Suprapubic skin (tissue), 4 donors: Measurements from ENCODE around the gene GMPR. TPM values are rescaled to one million over a fixed set of nuclear protein-coding genes. Genes with fewer than 3 reads are reported as not detected.

ENCODE experiments used
- DNase-seq, 2 donors: peaks; one replicate each; pipeline ENCODE4 v3.0.0-alpha.2; 2019; ENCODE audit warnings: low spot score in 2 of 2
- H3K27ac ChIP-seq: fragments of 200-600 bp; sonication (generic); one replicate; pipeline ENCODE4 v1.5.1; 2019
- H3K27me3 ChIP-seq: fragments of 200-600 bp; sonication (generic); one replicate; pipeline ENCODE4 v1.5.1; 2019
- H3K36me3 ChIP-seq: fragments of 200-600 bp; sonication (generic); one replicate; pipeline ENCODE4 v1.5.1; 2019
- H3K4me1 ChIP-seq: fragments of 200-600 bp; sonication (generic); one replicate; pipeline ENCODE4 v1.5.1; 2019
- H3K4me3 ChIP-seq: fragments of 200-600 bp; sonication (generic); one replicate; pipeline ENCODE4 v1.5.1; 2019; ENCODE audit warnings: mild to moderate bottlenecking
- H3K9me3 ChIP-seq: fragments of 200-600 bp; sonication (generic); one replicate; pipeline ENCODE4 v1.5.1; 2019
- CTCF ChIP-seq, 2 donors: fragments of 200-600 bp in 1 of 2; fragments of 450-650 bp in 1 of 2; sonication (generic) in 1 of 2; IDR thresholded peaks; one replicate each; pipeline ENCODE4 v1.5.1; 2016 to 2019; ENCODE audit warnings: antibody characterized with exemption in 2 of 2, mild to moderate bottlenecking in 1 of 2, moderate library complexity in 1 of 2
- EP300 ChIP-seq: sonication (generic); formaldehyde crosslinking; IDR thresholded peaks from one replicate; pipeline ENCODE4 v1.6.1; 2017; ENCODE audit warnings: antibody characterized with exemption
- POLR2A ChIP-seq, 2 donors: fragments of 450-650 bp; IDR thresholded peaks; one replicate each; pipeline ENCODE4 v1.6.1; 2017; ENCODE audit warnings: antibody characterized with exemption in 2 of 2, mild to moderate bottlenecking in 2 of 2, moderate library complexity in 2 of 2
- POLR2AphosphoS5 ChIP-seq, 3 donors: sonication (generic); formaldehyde crosslinking; IDR thresholded peaks; one replicate each; pipeline ENCODE4 v1.6.1; 2017; ENCODE audit warnings: antibody characterized with exemption in 3 of 3
- WGBS: methylation state at CpG from one replicate; pipeline ENCODE4 v1.1.5; 2018; 5-methylcytosine and 5-hydroxymethylcytosine counted together
- total RNA-seq, 4 donors: library from RNA; depleted of rRNA; stranded (reverse); fragments of >200 nt; gene quantifications; one replicate each; pipeline ENCODE4 v1.1.0, GENCODE V29; 2016

Gene GMPR
- total RNA-seq, 4 donors from 2014 or later = 4.9 to 16.4 (median 12.9) TPM

- Histone ChIP-seq H3K36me3 (no peaks in the 10 kb centered on the region), H3K9me3 (no peaks in the 10 kb centered on the region), H3K27me3 (no peaks in the 10 kb centered on the region), H3K27ac (no peak overlapping the region), H3K4me3 (no peak overlapping the region), H3K4me1 (peaks cover 18% of the 10 kb centered on the region)
- no peak for DNase-seq
- WGBS = 92% methylated on average over 9 of the region's 9 CpGs
- TF ChIP-seq EP300 (no peak), CTCF (IDR thresholded peaks at IDR 0.05) (no peak), POLR2A (IDR thresholded peaks at IDR 0.05) (no peak), POLR2AphosphoS5 (IDR thresholded peaks at IDR 0.05) (no peak)
These were observed 40.4 kb downstream of the GMPR start for GRCh38 chr6:16278750-16279149.

- H3K4me3 ChIP-seq = no peak overlapping the region
- no peaks in the 10 kb centered on the region for H3K9me3 ChIP-seq
- peaks cover 18% of the 10 kb centered on the region for H3K4me1 ChIP-seq
- no peak for DNase-seq
- 85% methylated on average over 5 of the region's 5 CpGs for WGBS
- H3K36me3 ChIP-seq = no peaks in the 10 kb centered on the region
- no peaks in the 10 kb centered on the region for H3K27me3 ChIP-seq
- no peak overlapping the region for H3K27ac ChIP-seq
- no peak for TF ChIP-seq POLR2A (IDR thresholded peaks at IDR 0.05)
- TF ChIP-seq CTCF (IDR thresholded peaks at IDR 0.05) = no peak
- TF ChIP-seq POLR2AphosphoS5 (IDR thresholded peaks at IDR 0.05) = no peak
- no peak for TF ChIP-seq EP300
These were observed 40.9 kb downstream of the GMPR start for GRCh38 chr6:16279243-16279642.

GRCh38 chr6:16282370-16282769 is 44.0 kb downstream of the GMPR start:
- no peak for TF ChIP-seq EP300
- no peak for TF ChIP-seq POLR2A (IDR thresholded peaks at IDR 0.05)
- no peak for TF ChIP-seq CTCF (IDR thresholded peaks at IDR 0.05)
- no peak for TF ChIP-seq POLR2AphosphoS5 (IDR thresholded peaks at IDR 0.05)
- Histone ChIP-seq H3K9me3 (no peaks in the 10 kb centered on the region), H3K4me1 (peaks cover 11% of the 10 kb centered on the region), H3K27ac (no peak overlapping the region), H3K27me3 (no peaks in the 10 kb centered on the region), H3K36me3 (no peaks in the 10 kb centered on the region), H3K4me3 (no peak overlapping the region)
- DNase-seq = no peak
- WGBS = 89% methylated on average over 4 of the region's 4 CpGs

GRCh38 chr6:16284472-16284871 is 46.1 kb downstream of the GMPR start:
- no peak for DNase-seq
- no peaks in the 10 kb centered on the region for H3K36me3 ChIP-seq
- TF ChIP-seq POLR2A (IDR thresholded peaks at IDR 0.05) (no peak), CTCF (IDR thresholded peaks at IDR 0.05) (no peak), POLR2AphosphoS5 (IDR thresholded peaks at IDR 0.05) (no peak), EP300 (no peak)
- 95% methylated on average over 14 of the region's 14 CpGs for WGBS
- no peaks in the 10 kb centered on the region for H3K4me1 ChIP-seq
- no peaks in the 10 kb centered on the region for H3K9me3 ChIP-seq
- H3K27ac ChIP-seq = no peak overlapping the region
- no peaks in the 10 kb centered on the region for H3K27me3 ChIP-seq
- no peak overlapping the region for H3K4me3 ChIP-seq

- Histone ChIP-seq H3K4me3 (no peak overlapping the region), H3K9me3 (no peaks in the 10 kb centered on the region), H3K27me3 (no peaks in the 10 kb centered on the region), H3K36me3 (no peaks in the 10 kb centered on the region), H3K4me1 (no peaks in the 10 kb centered on the region), H3K27ac (no peak overlapping the region)
- TF ChIP-seq POLR2AphosphoS5 (IDR thresholded peaks at IDR 0.05) (no peak), CTCF (IDR thresholded peaks at IDR 0.05) (no peak), EP300 (no peak), POLR2A (IDR thresholded peaks at IDR 0.05) (no peak)
- no peak for DNase-seq
- WGBS = 86% methylated on average over 11 of the region's 11 CpGs
These were observed 47.2 kb downstream of the GMPR start for GRCh38 chr6:16285467-16286150.
